ENCODE measurements around the gene RARS1.
"Not testable (repeated sequence)": the region's sequence is repeated elsewhere in the genome, so short reads cannot be mapped to it uniquely, and the experiment has no call there.

The RARS1 gene

GRCh38 chr5:168525856-168526255 is 39.6 kb downstream of the RARS1 start:
- H3K36me3 ChIP-seq (ENCODE audit: insufficient read depth, low read length), result no peaks in the 10 kb centered on the region
- no peak overlapping the region for H3K9ac ChIP-seq (ENCODE audit: low read depth, low read length)
- no peaks in the 10 kb centered on the region for H3K4me1 ChIP-seq (ENCODE audit: insufficient read depth, low read length)
- no peaks in the 10 kb centered on the region for H3K9me3 ChIP-seq (ENCODE audit: control insufficient read depth, insufficient read depth, low read length)

GRCh38 chr5:168527756-168528295 is 41.6 kb downstream of the RARS1 start:
- H3K9ac ChIP-seq (ENCODE audit: low read depth, low read length), result no peak overlapping the region
- no peaks in the 10 kb centered on the region for H3K9me3 ChIP-seq (ENCODE audit: control insufficient read depth, insufficient read depth, low read length)
- H3K36me3 ChIP-seq (ENCODE audit: insufficient read depth, low read length), result no peaks in the 10 kb centered on the region

GRCh38 chr5:168528521-168529373 is 42.5 kb downstream of the RARS1 start, which contains the start of gene FBLL1:
TSS of gene FBLL1 (plus strand) at chr5:168529305. CDS start at chr5:168529505, 200 bp downstream.
- Histone ChIP-seq H3K4me1 (ENCODE audit: insufficient read depth, low read length) (peaks cover 20% of the 10 kb centered on the region), H3K9ac (ENCODE audit: low read depth, low read length) (peak within 1 kb of the TSS; percentile 49), H3K36me3 (ENCODE audit: insufficient read depth, low read length) (no peaks in the 10 kb centered on the region), H3K9me3 (ENCODE audit: control insufficient read depth, insufficient read depth, low read length) (no peaks in the 10 kb centered on the region)

More at GRCh38 chr5:168527756-168528295, 41.6 kb downstream of the RARS1 start:
- peaks cover 18% of the 10 kb centered on the region for H3K4me1 ChIP-seq (ENCODE audit: insufficient read depth, low read length)

- Histone ChIP-seq H3K9me3 (ENCODE audit: control insufficient read depth, insufficient read depth, low read length) (no peaks in the 10 kb centered on the region), H3K36me3 (ENCODE audit: insufficient read depth, low read length) (no peaks in the 10 kb centered on the region), H3K4me1 (ENCODE audit: insufficient read depth, low read length) (peaks cover 20% of the 10 kb centered on the region), H3K9ac (ENCODE audit: low read depth, low read length) (peak overlapping the region; percentile 22; the same call in 1 of the 2 replicates)
Measured at GRCh38 chr5:168529374-168530234, 43.3 kb downstream of the RARS1 start.

GRCh38 chr5:168530621-168531150 is 44.4 kb downstream of the RARS1 start:
- Histone ChIP-seq H3K9me3 (ENCODE audit: control insufficient read depth, insufficient read depth, low read length) (no peaks in the 10 kb centered on the region), H3K36me3 (ENCODE audit: insufficient read depth, low read length) (no peaks in the 10 kb centered on the region), H3K4me1 (ENCODE audit: insufficient read depth, low read length) (peaks cover 20% of the 10 kb centered on the region), H3K9ac (ENCODE audit: low read depth, low read length) (no peak overlapping the region)

- Histone ChIP-seq H3K9me3 (ENCODE audit: control insufficient read depth, insufficient read depth, low read length) (no peaks in the 10 kb centered on the region), H3K36me3 (ENCODE audit: insufficient read depth, low read length) (no peaks in the 10 kb centered on the region), H3K9ac (ENCODE audit: low read depth, low read length) (no peak overlapping the region), H3K4me1 (ENCODE audit: insufficient read depth, low read length) (peaks cover 20% of the 10 kb centered on the region)
Measured at GRCh38 chr5:168531191-168531590, 44.9 kb downstream of the RARS1 start.

- H3K4me1 ChIP-seq (ENCODE audit: insufficient read depth, low read length), result peaks cover 20% of the 10 kb centered on the region
- no peak overlapping the region for H3K9ac ChIP-seq (ENCODE audit: low read depth, low read length)
- no peaks in the 10 kb centered on the region for H3K9me3 ChIP-seq (ENCODE audit: control insufficient read depth, insufficient read depth, low read length)
- H3K36me3 ChIP-seq (ENCODE audit: insufficient read depth, low read length), result no peaks in the 10 kb centered on the region
Measured at GRCh38 chr5:168531987-168532864, 46.0 kb downstream of the RARS1 start.

- H3K4me1 ChIP-seq (ENCODE audit: insufficient read depth, low read length), result peaks cover 20% of the 10 kb centered on the region
- H3K9me3 ChIP-seq (ENCODE audit: control insufficient read depth, insufficient read depth, low read length); H3K36me3 ChIP-seq (ENCODE audit: insufficient read depth, low read length); H3K9ac ChIP-seq (ENCODE audit: low read depth, low read length): not testable (repeated sequence)
Measured at GRCh38 chr5:168534351-168534750, 48.1 kb downstream of the RARS1 start.

- H3K36me3 ChIP-seq (ENCODE audit: insufficient read depth, low read length), result no peaks in the 10 kb centered on the region
- no peak overlapping the region for H3K9ac ChIP-seq (ENCODE audit: low read depth, low read length)
- H3K9me3 ChIP-seq (ENCODE audit: control insufficient read depth, insufficient read depth, low read length), result no peaks in the 10 kb centered on the region
- H3K4me1 ChIP-seq (ENCODE audit: insufficient read depth, low read length), result peaks cover 7% of the 10 kb centered on the region
Measured at GRCh38 chr5:168537176-168537575, 50.9 kb downstream of the RARS1 start.

- peaks cover 2% of the 10 kb centered on the region; the same call in 1 of the 2 replicates for H3K36me3 ChIP-seq (ENCODE audit: insufficient read depth, low read length)
- H3K9ac ChIP-seq (ENCODE audit: low read depth, low read length), result no peak overlapping the region
- no peaks in the 10 kb centered on the region for H3K9me3 ChIP-seq (ENCODE audit: control insufficient read depth, insufficient read depth, low read length)
- H3K4me1 ChIP-seq (ENCODE audit: insufficient read depth, low read length), result no peaks in the 10 kb centered on the region
Measured at GRCh38 chr5:168549554-168549953, 63.3 kb downstream of the RARS1 start.

GRCh38 chr5:168550656-168551055 is 64.4 kb downstream of the RARS1 start:
- H3K4me1 ChIP-seq (ENCODE audit: insufficient read depth, low read length), result no peaks in the 10 kb centered on the region
- H3K36me3 ChIP-seq (ENCODE audit: insufficient read depth, low read length), result peaks cover 2% of the 10 kb centered on the region; the same call in 1 of the 2 replicates
- no peaks in the 10 kb centered on the region for H3K9me3 ChIP-seq (ENCODE audit: control insufficient read depth, insufficient read depth, low read length)
- H3K9ac ChIP-seq (ENCODE audit: low read depth, low read length), result no peak overlapping the region

GRCh38 chr5:168552146-168552545 is 65.9 kb downstream of the RARS1 start:
- H3K9ac ChIP-seq (ENCODE audit: low read depth, low read length), result no peak overlapping the region
- H3K36me3 ChIP-seq (ENCODE audit: insufficient read depth, low read length), result peaks cover 7% of the 10 kb centered on the region; the same call in 1 of the 2 replicates
- no peaks in the 10 kb centered on the region for H3K4me1 ChIP-seq (ENCODE audit: insufficient read depth, low read length)
- no peaks in the 10 kb centered on the region for H3K9me3 ChIP-seq (ENCODE audit: control insufficient read depth, insufficient read depth, low read length)

GRCh38 chr5:168553377-168554130 is 67.3 kb downstream of the RARS1 start:
- Histone ChIP-seq H3K9me3 (ENCODE audit: control insufficient read depth, insufficient read depth, low read length) (no peaks in the 10 kb centered on the region), H3K4me1 (ENCODE audit: insufficient read depth, low read length) (no peaks in the 10 kb centered on the region), H3K36me3 (ENCODE audit: insufficient read depth, low read length) (peaks cover 14% of the 10 kb centered on the region), H3K9ac (ENCODE audit: low read depth, low read length) (no peak overlapping the region)

Data from ES-I3 (cell line).